H1 (cell line): ENCODE data around the gene MAD2L1BP. TPM values are rescaled to one million over a fixed set of nuclear protein-coding genes. Genes with fewer than 3 reads are reported as not detected.

Experiments used
- ASH2L ChIP-seq: fragments of 200-600, 300-600 bp; sonication (generic); IDR thresholded peaks from one replicate; pipeline ENCODE4 v1.7.1; 2017; ENCODE audit warnings: low read length
- EGR1 ChIP-seq: IDR thresholded peaks from 2 replicates; pipeline ENCODE4 v1.6.1; 2011; ENCODE audit warnings: low read depth, low read length, borderline replicate concordance
- JUN ChIP-seq: IDR thresholded peaks from 2 replicates; pipeline ENCODE4 v1.6.1; 2011; ENCODE audit warnings: low read depth, mild to moderate bottlenecking, improper control_type of control experiment, low read length
- MAFK ChIP-seq: IDR thresholded peaks from 2 replicates; pipeline ENCODE4 v1.6.1; 2012; ENCODE audit warnings: low read depth, mild to moderate bottlenecking, improper control_type of control experiment, low read length
- POLR2A ChIP-seq, 2 experiments: IDR thresholded peaks; 1 replicate in 1 of 2; 2 replicates in 1 of 2; pipeline ENCODE4 v1.6.1; 2011; ENCODE audit warnings: low read depth in 2 of 2, low read length in 2 of 2, mild to moderate bottlenecking in 2 of 2; ENCODE audit errors: control extremely low read depth in 1 of 2
- RAD21 ChIP-seq, 2 experiments: IDR thresholded peaks in 1 of 2; conservative IDR thresholded peaks in 1 of 2; 2 replicates each; pipeline ENCODE4 v1.6.1; 2011; ENCODE audit warnings: low read depth in 2 of 2, low read length in 2 of 2, improper control_type of control experiment in 1 of 2, inconsistent platforms in 1 of 2, mild to moderate bottlenecking in 1 of 2, moderate library complexity in 1 of 2
- RBBP5 ChIP-seq: IDR thresholded peaks from 2 replicates; pipeline ENCODE4 v1.7.1; 2012; ENCODE audit warnings: low read depth, mild to moderate bottlenecking, inconsistent platforms, low read length, moderate library complexity, borderline replicate concordance
- SIN3A ChIP-seq, 2 experiments: IDR thresholded peaks in 1 of 2; conservative IDR thresholded peaks in 1 of 2; 2 replicates each; pipeline ENCODE4 v1.6.1; 2011 to 2012; ENCODE audit warnings: low read length in 2 of 2, improper control_type of control experiment in 1 of 2, low read depth in 1 of 2, mild to moderate bottlenecking in 1 of 2
- SP4 ChIP-seq: IDR thresholded peaks from 2 replicates; pipeline ENCODE4 v1.6.1; 2012; ENCODE audit warnings: low read length, inconsistent platforms
- TCF12 ChIP-seq: IDR thresholded peaks from 2 replicates; pipeline ENCODE4 v1.6.1; 2011; ENCODE audit warnings: low read depth, mild to moderate bottlenecking, low read length
- TEAD4 ChIP-seq: IDR thresholded peaks from 2 replicates; pipeline ENCODE4 v1.6.1; 2012; ENCODE audit warnings: low read depth, low read length, inconsistent platforms, mixed read lengths
- USF2 ChIP-seq: IDR thresholded peaks from 2 replicates; pipeline ENCODE4 v1.6.1; 2011; ENCODE audit warnings: low read length, improper control_type of control experiment
- ZNF274 ChIP-seq: IDR thresholded peaks from 2 replicates; pipeline ENCODE4 v1.7.0; 2012; ENCODE audit warnings: low read length, borderline replicate concordance; ENCODE audit errors: extremely low read depth
- polyA plus RNA-seq, 7 experiments: library from polyadenylated mRNA; depleted of rRNA in 3 of 7; stranded (reverse) in 5 of 7; unstranded in 2 of 7; fragments of >200 nt in 5 of 7; fragments of 200-250 nt in 2 of 7; gene quantifications; 1 replicate in 5 of 7; 2 replicates in 1 of 7; 4 replicates in 1 of 7; pipeline versions ENCODE4 v1.2.1 to v1.2.3, GENCODE V29; 2011 to 2013; ENCODE audit warnings: missing spikeins in 2 of 7, mixed read lengths in 2 of 7
- total RNA-seq: library from RNA; stranded (reverse); fragmentation: NEBNext Ultra II Directional; extraction: Animal tissue kit (Norgen Biotek cat#: 25700); gene quantifications from 2 replicates; pipeline ENCODE4 v1.2.1, GENCODE V29; 2021

The MAD2L1BP gene
- total and polyA plus RNA-seq, 2 of the 8 experiments (the other 6 are each of a cell fraction or from before 2014, with no cell fraction given): 35.5 to 70.0 TPM

- TF ChIP-seq POLR2A (IDR thresholded peaks at IDR 0.05; ENCODE audit: control extremely low read depth in 1 of 2, low read depth in 2 of 2, low read length in 2 of 2) (no peak), USF2 (no peak), JUN (no peak), TEAD4 (0 out of 2 replicates have a peak, but pooled peaks have one; percentile 44), TCF12 (no peak), ZNF274 (no peak), SP4 (no peak), SIN3A (conservative IDR thresholded peaks at IDR 0.05 in 1 of 2, IDR thresholded peaks at IDR 0.05 in 1 of 2; ENCODE audit: low read depth in 1 of 2, low read length in 2 of 2) (no peak), RBBP5 (no peak), RAD21 (IDR thresholded peaks at IDR 0.05 in 1 of 2, conservative IDR thresholded peaks at IDR 0.05 in 1 of 2; ENCODE audit: low read depth in 2 of 2, low read length in 2 of 2) (peak; percentile 94 to 95), ASH2L (no peak), MAFK (no peak), EGR1 (no peak)
- TF ChIP-seq, all 59 proteins: peak for 8
These were observed 31.9 kb downstream of the MAD2L1BP start (continued) for GRCh38 chr6:43667245-43668150.
